Fibroblast of lung (primary cell): Measurements from ENCODE around the gene RPS6KL1. TPM values are rescaled to one million over a fixed set of nuclear protein-coding genes. Genes with fewer than 3 reads are reported as not detected.

ENCODE experiments used
- DNase-seq, 2 donors: peaks; one replicate each; pipeline versions ENCODE4 v3.0.0 to v3.0.0-alpha.2; 2010; ENCODE audit warnings: low read depth in 2 of 2
- H2AFZ ChIP-seq: 2 replicates; pipeline ENCODE4 v1.5.1; 2012; ENCODE audit warnings: low read length, control low read depth, inconsistent platforms
- H3K27ac ChIP-seq: 2 replicates; pipeline ENCODE4 v1.5.1; 2011; ENCODE audit warnings: low read length, control low read depth; ENCODE audit not compliant: insufficient read depth
- H3K27me3 ChIP-seq: 2 replicates; pipeline ENCODE4 v1.5.1; 2011; ENCODE audit warnings: mild to moderate bottlenecking, low read length; ENCODE audit not compliant: control insufficient read depth, insufficient read depth
- H3K36me3 ChIP-seq: 2 replicates; pipeline ENCODE4 v1.5.1; 2011; ENCODE audit warnings: low read length; ENCODE audit not compliant: control insufficient read depth, insufficient read depth
- H3K4me1 ChIP-seq: 2 replicates; pipeline ENCODE4 v1.5.1; 2011; ENCODE audit warnings: low read length; ENCODE audit not compliant: control insufficient read depth, insufficient read depth; ENCODE audit errors: extremely low read depth
- H3K4me2 ChIP-seq: 2 replicates; pipeline ENCODE4 v1.5.1; 2011; ENCODE audit warnings: low read length, control low read depth; ENCODE audit not compliant: insufficient read depth; ENCODE audit errors: extremely low read depth
- H3K4me3 ChIP-seq, 4 experiments: fragments of 200-600 bp in 1 of 4; sonication (generic) in 1 of 4; replicated peaks in 1 of 4; 2 replicates each; pipeline ENCODE4 v1.5.1; 2011 to 2016; ENCODE audit warnings: low read length in 4 of 4, low read depth in 3 of 4, mild to moderate bottlenecking in 3 of 4, control low read depth in 2 of 4, inconsistent platforms in 1 of 4, mixed read lengths in 1 of 4; ENCODE audit not compliant: insufficient read depth in 1 of 4; ENCODE audit errors: control extremely low read depth in 1 of 4
- H3K79me2 ChIP-seq: 2 replicates; pipeline ENCODE4 v1.5.1; 2012; ENCODE audit warnings: mild to moderate bottlenecking, low read length, inconsistent platforms; ENCODE audit not compliant: control insufficient read depth, insufficient read depth
- H3K9ac ChIP-seq: 2 replicates; pipeline ENCODE4 v1.5.1; 2011; ENCODE audit warnings: mild to moderate bottlenecking, low read length, control low read depth; ENCODE audit not compliant: insufficient read depth
- H3K9me3 ChIP-seq: 2 replicates; pipeline ENCODE4 v1.5.1; 2012; ENCODE audit warnings: low read depth, low read length; ENCODE audit not compliant: control insufficient read depth, insufficient read depth
- H4K20me1 ChIP-seq: 2 replicates; pipeline ENCODE4 v1.5.1; 2011; ENCODE audit warnings: low read length; ENCODE audit not compliant: control insufficient read depth, insufficient read depth; ENCODE audit errors: extremely low read depth
- CTCF ChIP-seq, 2 donors: IDR thresholded peaks in 1 of 2; conservative IDR thresholded peaks in 1 of 2; 1 replicate in 1 of 2; 2 replicates in 1 of 2; pipeline ENCODE4 v1.5.1; 2011 to 2012; ENCODE audit warnings: low read length in 2 of 2, control low read depth in 1 of 2, inconsistent platforms in 1 of 2, low read depth in 1 of 2, mild to moderate bottlenecking in 1 of 2
- EZH2 ChIP-seq: IDR thresholded peaks from 2 replicates; pipeline ENCODE4 v1.5.1; 2012; ENCODE audit warnings: low read length, control low read depth, mild to moderate bottlenecking; ENCODE audit errors: missing control alignments
- polyA plus RNA-seq, 2 donors: library from polyadenylated mRNA; depleted of rRNA in 1 of 2; stranded (reverse) in 1 of 2; unstranded in 1 of 2; fragments of >200 nt; gene quantifications; 2 replicates each; pipeline ENCODE4 v1.2.1, GENCODE V29; 2011 to 2012; ENCODE audit warnings: missing spikeins in 1 of 2
- total RNA-seq: library from RNA; depleted of rRNA; stranded (reverse); fragments of >200 nt; gene quantifications from 2 replicates; pipeline ENCODE4 v1.2.1, GENCODE V29; 2014

The RPS6KL1 gene
- total and polyA plus RNA-seq, 2 donors (not counting 1 experiment from before 2014, with no cell fraction given): 0.52 to 1.2 TPM

DNA sequence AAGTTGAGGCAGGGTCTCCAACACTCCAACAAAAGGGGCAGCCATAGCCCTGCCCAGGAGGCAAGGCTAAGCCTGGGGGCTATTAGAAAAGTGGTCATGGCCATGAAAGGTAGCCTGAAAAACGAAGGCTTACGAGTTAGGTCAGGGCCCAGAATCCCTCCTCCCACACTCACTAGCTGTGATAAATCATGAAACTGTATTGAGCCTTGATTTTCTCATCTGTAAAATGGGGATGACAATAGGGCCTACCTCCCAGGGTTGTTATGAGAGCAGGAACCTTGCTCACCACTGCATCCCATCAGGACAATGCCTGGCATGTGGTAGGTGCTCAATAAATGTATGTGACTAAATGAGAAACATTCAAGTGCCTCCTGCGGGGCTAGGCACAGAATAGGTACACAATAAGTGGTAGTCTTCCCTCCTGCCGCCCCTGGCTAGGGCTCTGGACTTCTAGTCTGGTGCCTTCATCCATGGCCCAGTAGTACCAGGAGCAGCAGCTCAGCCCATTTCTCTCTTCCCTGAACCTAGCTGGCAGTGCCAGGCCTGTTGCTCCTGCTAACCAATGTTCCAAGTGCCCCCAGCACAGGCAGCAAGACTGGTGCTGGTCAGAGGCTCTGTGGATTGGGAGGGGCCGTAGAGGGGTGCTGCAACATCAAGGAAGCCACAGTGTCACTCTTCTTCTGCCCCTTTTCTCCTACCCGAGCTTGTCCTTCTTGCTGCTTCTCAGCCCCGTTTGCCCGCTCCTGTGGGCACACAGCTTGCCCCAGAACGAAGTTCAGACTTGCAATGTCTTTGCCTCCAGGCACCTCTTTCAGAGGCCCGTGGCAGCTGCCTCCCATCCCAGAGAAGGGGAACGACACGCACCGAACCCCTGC lies 24.5 kb upstream of the RPS6KL1 start:
- Histone ChIP-seq H3K27ac (no peak overlapping the region), H3K27me3 (peaks cover 3% of the 10 kb centered on the region), H3K9me3 (no peaks in the 10 kb centered on the region), H3K9ac (no peak overlapping the region), H4K20me1 (no peaks in the 10 kb centered on the region), H3K4me2 (no peak overlapping the region), H3K79me2 (no peaks in the 10 kb centered on the region), H3K36me3 (no peaks in the 10 kb centered on the region), H2AFZ (no peak overlapping the region), H3K4me1 (peaks cover 3% of the 10 kb centered on the region), H3K4me3 (no peak overlapping the region)
- DNase-seq: no peak
- TF ChIP-seq EZH2 (no peak), CTCF (conservative IDR thresholded peaks at IDR 0.05 in 1 of 2, IDR thresholded peaks at IDR 0.05 in 1 of 2; ENCODE audit: low read depth in 1 of 2, low read length in 2 of 2) (no peak)

- Histone ChIP-seq H3K4me2 (peak overlapping the region; percentile 55), H3K4me1 (peaks cover 8% of the 10 kb centered on the region), H3K79me2 (no peaks in the 10 kb centered on the region), H3K27ac (no peak overlapping the region), H3K9me3 (no peaks in the 10 kb centered on the region), H4K20me1 (no peaks in the 10 kb centered on the region), H3K27me3 (no peaks in the 10 kb centered on the region), H3K9ac (no peak overlapping the region), H2AFZ (peak overlapping the region; percentile 74), H3K4me3 (no peak overlapping the region), H3K36me3 (no peaks in the 10 kb centered on the region)
- no peak for DNase-seq
- TF ChIP-seq EZH2 (no peak), CTCF (conservative IDR thresholded peaks at IDR 0.05 in 1 of 2, IDR thresholded peaks at IDR 0.05 in 1 of 2; ENCODE audit: low read depth in 1 of 2, low read length in 2 of 2) (no peak)
These were observed 23.7 kb upstream of the RPS6KL1 start for GRCh38 chr14:74946659-74947281.

GRCh38 chr14:74945852-74946658 lies 23.0 kb upstream of the RPS6KL1 start:
- Histone ChIP-seq H3K4me3 (no peak overlapping the region), H4K20me1 (no peaks in the 10 kb centered on the region), H3K27me3 (no peaks in the 10 kb centered on the region), H3K9ac (no peak overlapping the region), H3K36me3 (no peaks in the 10 kb centered on the region), H3K4me1 (peaks cover 13% of the 10 kb centered on the region), H3K4me2 (peak overlapping the region; percentile 55), H3K9me3 (no peaks in the 10 kb centered on the region), H3K27ac (no peak overlapping the region), H2AFZ (peak overlapping the region; percentile 74), H3K79me2 (no peaks in the 10 kb centered on the region)
- DNase-seq: peak; percentile 39 to 67
- TF ChIP-seq EZH2 (no peak), CTCF (conservative IDR thresholded peaks at IDR 0.05 in 1 of 2, IDR thresholded peaks at IDR 0.05 in 1 of 2; ENCODE audit: low read depth in 1 of 2, low read length in 2 of 2) (peak; percentile 93 to 99)
